Fibroblast of lung (primary cell): Measurements from ENCODE around the gene KRTAP5-9. TPM values are rescaled to one million over a fixed set of nuclear protein-coding genes. Genes with fewer than 3 reads are reported as not detected.

Source experiments
- DNase-seq, 2 donors: peaks; one replicate each; pipeline versions ENCODE4 v3.0.0 to v3.0.0-alpha.2; 2010; ENCODE audit warnings: low read depth in 2 of 2
- H2AFZ ChIP-seq: 2 replicates; pipeline ENCODE4 v1.5.1; 2012; ENCODE audit warnings: low read length, control low read depth, inconsistent platforms
- H3K27ac ChIP-seq: 2 replicates; pipeline ENCODE4 v1.5.1; 2011; ENCODE audit warnings: low read length, control low read depth; ENCODE audit not compliant: insufficient read depth
- H3K27me3 ChIP-seq: 2 replicates; pipeline ENCODE4 v1.5.1; 2011; ENCODE audit warnings: mild to moderate bottlenecking, low read length; ENCODE audit not compliant: control insufficient read depth, insufficient read depth
- H3K36me3 ChIP-seq: 2 replicates; pipeline ENCODE4 v1.5.1; 2011; ENCODE audit warnings: low read length; ENCODE audit not compliant: control insufficient read depth, insufficient read depth
- H3K4me1 ChIP-seq: 2 replicates; pipeline ENCODE4 v1.5.1; 2011; ENCODE audit warnings: low read length; ENCODE audit not compliant: control insufficient read depth, insufficient read depth; ENCODE audit errors: extremely low read depth
- H3K4me2 ChIP-seq: 2 replicates; pipeline ENCODE4 v1.5.1; 2011; ENCODE audit warnings: low read length, control low read depth; ENCODE audit not compliant: insufficient read depth; ENCODE audit errors: extremely low read depth
- H3K4me3 ChIP-seq, 4 experiments: fragments of 200-600 bp in 1 of 4; sonication (generic) in 1 of 4; replicated peaks in 1 of 4; 2 replicates each; pipeline ENCODE4 v1.5.1; 2011 to 2016; ENCODE audit warnings: low read length in 4 of 4, low read depth in 3 of 4, mild to moderate bottlenecking in 3 of 4, control low read depth in 2 of 4, inconsistent platforms in 1 of 4, mixed read lengths in 1 of 4; ENCODE audit not compliant: insufficient read depth in 1 of 4; ENCODE audit errors: control extremely low read depth in 1 of 4
- H3K79me2 ChIP-seq: 2 replicates; pipeline ENCODE4 v1.5.1; 2012; ENCODE audit warnings: mild to moderate bottlenecking, low read length, inconsistent platforms; ENCODE audit not compliant: control insufficient read depth, insufficient read depth
- H3K9ac ChIP-seq: 2 replicates; pipeline ENCODE4 v1.5.1; 2011; ENCODE audit warnings: mild to moderate bottlenecking, low read length, control low read depth; ENCODE audit not compliant: insufficient read depth
- H3K9me3 ChIP-seq: 2 replicates; pipeline ENCODE4 v1.5.1; 2012; ENCODE audit warnings: low read depth, low read length; ENCODE audit not compliant: control insufficient read depth, insufficient read depth
- H4K20me1 ChIP-seq: 2 replicates; pipeline ENCODE4 v1.5.1; 2011; ENCODE audit warnings: low read length; ENCODE audit not compliant: control insufficient read depth, insufficient read depth; ENCODE audit errors: extremely low read depth
- CTCF ChIP-seq, 2 donors: IDR thresholded peaks in 1 of 2; conservative IDR thresholded peaks in 1 of 2; 1 replicate in 1 of 2; 2 replicates in 1 of 2; pipeline ENCODE4 v1.5.1; 2011 to 2012; ENCODE audit warnings: low read length in 2 of 2, control low read depth in 1 of 2, inconsistent platforms in 1 of 2, low read depth in 1 of 2, mild to moderate bottlenecking in 1 of 2
- EZH2 ChIP-seq: IDR thresholded peaks from 2 replicates; pipeline ENCODE4 v1.5.1; 2012; ENCODE audit warnings: low read length, control low read depth, mild to moderate bottlenecking; ENCODE audit errors: missing control alignments
- polyA plus RNA-seq, 2 donors: library from polyadenylated mRNA; depleted of rRNA in 1 of 2; stranded (reverse) in 1 of 2; unstranded in 1 of 2; fragments of >200 nt; gene quantifications; 2 replicates each; pipeline ENCODE4 v1.2.1, GENCODE V29; 2011 to 2012; ENCODE audit warnings: missing spikeins in 1 of 2
- total RNA-seq: library from RNA; depleted of rRNA; stranded (reverse); fragments of >200 nt; gene quantifications from 2 replicates; pipeline ENCODE4 v1.2.1, GENCODE V29; 2014

Gene KRTAP5-9
- total and polyA plus RNA-seq, 2 donors (not counting 1 experiment from before 2014, with no cell fraction given) = not detected

- H3K27me3 ChIP-seq = no peaks in the 10 kb centered on the region
- peak in 1 of 2 donors; percentile 19 for DNase-seq
- peaks cover 15% of the 10 kb centered on the region for H3K36me3 ChIP-seq
- no peak overlapping the region for H3K4me3 ChIP-seq
- H3K9me3 ChIP-seq = no peaks in the 10 kb centered on the region
- no peak overlapping the region for H3K9ac ChIP-seq
- no peaks in the 10 kb centered on the region for H3K4me1 ChIP-seq
- H4K20me1 ChIP-seq = no peaks in the 10 kb centered on the region
- no peak overlapping the region for H3K27ac ChIP-seq
- H2AFZ ChIP-seq = no peak overlapping the region
- TF ChIP-seq CTCF (conservative IDR thresholded peaks at IDR 0.05 in 1 of 2, IDR thresholded peaks at IDR 0.05 in 1 of 2; ENCODE audit: low read depth in 1 of 2, low read length in 2 of 2) = no peak
- no peak for TF ChIP-seq EZH2
- H3K4me2 ChIP-seq = no peak overlapping the region
- no peaks in the 10 kb centered on the region for H3K79me2 ChIP-seq
Observed at GRCh38 chr11:71500601-71501021, 47.6 kb upstream of the KRTAP5-9 start.

GRCh38 chr11:71501071-71501985 lies 46.9 kb upstream of the KRTAP5-9 start:
- no peaks in the 10 kb centered on the region for H3K9me3 ChIP-seq
- no peak for DNase-seq
- H3K4me3 ChIP-seq = no peak overlapping the region
- no peak overlapping the region for H2AFZ ChIP-seq
- H3K4me2 ChIP-seq = no peak overlapping the region
- H4K20me1 ChIP-seq = no peaks in the 10 kb centered on the region
- peaks cover 13% of the 10 kb centered on the region for H3K36me3 ChIP-seq
- no peaks in the 10 kb centered on the region for H3K4me1 ChIP-seq
- no peaks in the 10 kb centered on the region for H3K27me3 ChIP-seq
- no peak overlapping the region for H3K27ac ChIP-seq
- TF ChIP-seq CTCF (conservative IDR thresholded peaks at IDR 0.05 in 1 of 2, IDR thresholded peaks at IDR 0.05 in 1 of 2; ENCODE audit: low read depth in 1 of 2, low read length in 2 of 2) (no peak), EZH2 (no peak)
- H3K9ac ChIP-seq = no peak overlapping the region
- H3K79me2 ChIP-seq = no peaks in the 10 kb centered on the region

- Histone ChIP-seq H3K9ac (no peak overlapping the region), H3K4me2 (no peak overlapping the region), H3K27me3 (no peaks in the 10 kb centered on the region), H3K79me2 (no peaks in the 10 kb centered on the region), H3K36me3 (peaks cover 12% of the 10 kb centered on the region), H4K20me1 (no peaks in the 10 kb centered on the region), H3K4me1 (no peaks in the 10 kb centered on the region), H2AFZ (no peak overlapping the region), H3K9me3 (no peaks in the 10 kb centered on the region), H3K27ac (no peak overlapping the region), H3K4me3 (no peak overlapping the region)
- DNase-seq = no peak
- no peak for TF ChIP-seq CTCF (conservative IDR thresholded peaks at IDR 0.05 in 1 of 2, IDR thresholded peaks at IDR 0.05 in 1 of 2; ENCODE audit: low read depth in 1 of 2, low read length in 2 of 2)
- TF ChIP-seq EZH2 = no peak
Observed at GRCh38 chr11:71502026-71502425, 46.2 kb upstream of the KRTAP5-9 start.
